GM12878 (cell line): ENCODE data around the gene THBS3. TPM values are rescaled to one million over a fixed set of nuclear protein-coding genes. Genes with fewer than 3 reads are reported as not detected.
"Not testable (repeated sequence)": the region's sequence is repeated elsewhere in the genome, so short reads cannot be mapped to it uniquely, and the experiment has no call there.

Experiments used
- ATAC-seq: fragments of 200-7000 bp; cut with Tn5 transposase; 3 replicates; pipeline ENCODE4 v1.9.1; 2020; ENCODE audit warnings: mild to moderate bottlenecking, moderate library complexity
- BruUV-seq: library from RNA; stranded (reverse); fragments of 400-500 nt; replicated peaks from 2 replicates; lab custom pipeline; 2021; lab: Mats Ljungman, UMichigan
- CTCF ChIA-PET: fragments of 300-600 bp; sonication (Branson Sonifier 250); formaldehyde crosslinking; extraction: SDS; loops from one replicate; lab custom pipeline; 2021; ENCODE audit warnings: inconsistent platforms; lab: Yijun Ruan, JAX
- POLR2A ChIA-PET: fragments of 350-600 bp; formaldehyde crosslinking; extraction: SDS; loops from one replicate; lab custom pipeline; 2021; ENCODE audit warnings: inconsistent platforms; lab: Charles Lee
- RAD21 ChIA-PET: fragments of 300-600 bp; sonication (Branson Sonifier 250); formaldehyde crosslinking; loops from one replicate; lab custom pipeline; 2023; ENCODE audit warnings: antibody characterized with exemption; ENCODE audit not compliant: unreplicated experiment; lab: Charles Lee
- SMC1A ChIA-PET: fragments of 300-600 bp; sonication (Branson Sonifier 250); formaldehyde crosslinking; loops from one replicate; lab custom pipeline; 2023; ENCODE audit not compliant: unreplicated experiment, uncharacterized antibody; lab: Charles Lee
- DNase-seq: peaks from one replicate; pipeline ENCODE4 v3.0.0-alpha.2; 2011; ENCODE audit warnings: low read depth, low spot score
- FAIRE-seq: peaks from 3 replicates; lab custom pipeline; 2011; peaks lifted over from hg19 to GRCh38; lab: Jason Lieb, UNC
- H2AFZ ChIP-seq: 2 replicates; pipeline ENCODE4 v1.6.0; 2011; ENCODE audit warnings: low read depth, low read length, control low read depth; ENCODE audit not compliant: control insufficient read depth
- H3K27ac ChIP-seq: 2 replicates; pipeline ENCODE4 v1.5.1; 2011; ENCODE audit warnings: control low read depth; ENCODE audit not compliant: control insufficient read depth, insufficient read depth
- H3K27me3 ChIP-seq, 2 experiments: replicated peaks in 1 of 2; 2 replicates each; pipeline versions ENCODE4 v1.6.0 to v1.6.1; 2011; ENCODE audit warnings: low read length in 1 of 2; ENCODE audit not compliant: control insufficient read depth in 2 of 2, insufficient read depth in 2 of 2
- H3K36me3 ChIP-seq, 2 experiments: 2 replicates each; pipeline ENCODE4 v1.5.1; 2011; ENCODE audit warnings: low read length in 1 of 2; ENCODE audit not compliant: control insufficient read depth in 2 of 2, insufficient read depth in 2 of 2
- H3K4me1 ChIP-seq: 2 replicates; pipeline ENCODE4 v1.6.1; 2011; ENCODE audit warnings: mild to moderate bottlenecking, low read length, moderate library complexity, mixed read lengths; ENCODE audit not compliant: control insufficient read depth, insufficient read depth
- H3K4me2 ChIP-seq: 2 replicates; pipeline ENCODE4 v1.6.0; 2011; ENCODE audit warnings: control low read depth; ENCODE audit not compliant: control insufficient read depth, insufficient read depth
- H3K4me3 ChIP-seq: fragments of 200-600 bp; sonication (generic); 2 replicates; pipeline ENCODE4 v1.5.1; 2016
- H3K79me2 ChIP-seq: 2 replicates; pipeline ENCODE4 v1.6.0; 2011; ENCODE audit warnings: low read length; ENCODE audit not compliant: control insufficient read depth, insufficient read depth
- H3K9ac ChIP-seq: 2 replicates; pipeline ENCODE4 v1.8.0; 2011; ENCODE audit warnings: low read length, control low read depth, mixed read lengths; ENCODE audit not compliant: control insufficient read depth, insufficient read depth
- H3K9me3 ChIP-seq: replicated peaks from 3 replicates; pipeline ENCODE4 v1.5.1; 2011; ENCODE audit warnings: mild to moderate bottlenecking, low read length; ENCODE audit not compliant: control insufficient read depth, insufficient read depth
- H4K20me1 ChIP-seq: 2 replicates; pipeline ENCODE4 v1.6.0; 2011; ENCODE audit not compliant: control insufficient read depth, insufficient read depth
- CREB1 ChIP-seq: IDR thresholded peaks from 2 replicates; pipeline ENCODE4 v1.6.1; 2012; ENCODE audit warnings: low read depth, mild to moderate bottlenecking, inconsistent platforms
- HDGF ChIP-seq: fragments of 450-650 bp; IDR thresholded peaks from 2 replicates; pipeline ENCODE4 v1.6.1; 2016; ENCODE audit warnings: antibody characterized with exemption
- MTA2 ChIP-seq: fragments of 450-650 bp; IDR thresholded peaks from 2 replicates; pipeline ENCODE4 v1.6.1; 2016; ENCODE audit warnings: low read depth, mild to moderate bottlenecking, moderate library complexity
- NFIC ChIP-seq: IDR thresholded peaks from 2 replicates; pipeline ENCODE4 v1.6.1; 2012; ENCODE audit warnings: low read depth, mild to moderate bottlenecking, inconsistent platforms, low read length, moderate library complexity
- PML ChIP-seq: IDR thresholded peaks from 2 replicates; pipeline ENCODE4 v1.6.1; 2012; ENCODE audit warnings: low read length, inconsistent platforms
- SPI1 ChIP-seq: IDR thresholded peaks from 2 replicates; pipeline ENCODE4 v1.6.1; 2011; ENCODE audit warnings: low read depth, mild to moderate bottlenecking, low read length, moderate library complexity, borderline replicate concordance; ENCODE audit not compliant: insufficient read depth
- TCF7 ChIP-seq: IDR thresholded peaks from 2 replicates; pipeline ENCODE4 v1.6.1; 2014; ENCODE audit warnings: antibody characterized with exemption, borderline replicate concordance
- WGBS: methylation state at CpG from one replicate; pipeline ENCODE4 v1.1.6; 2016; ENCODE audit warnings: low lambda C conversion rate; ENCODE audit not compliant: insufficient replicate concordance, insufficient coverage; ENCODE audit errors: missing lambda C conversion rate; 5-methylcytosine and 5-hydroxymethylcytosine counted together
- in situ Hi-C: fragments of 300-500 bp; cut with MboI; formaldehyde crosslinking; loops from 9 replicates; pipeline ENCODE4 v1.14.3; 2018; ENCODE audit warnings: mixed read lengths
- intact Hi-C: fragments of 100-400 bp; cut with micrococcal nuclease; formaldehyde crosslinking; loops from one replicate; pipeline ENCODE4 v1.14.2; 2022; ENCODE audit not compliant: unreplicated experiment
- polyA plus RNA-seq, 11 experiments: library from polyadenylated mRNA; depleted of rRNA in 4 of 11; unstranded in 6 of 11; stranded (reverse) in 5 of 11; fragments of >200 nt; fragmentation: Nextera tagmentation in 4 of 11; fragmentation: Illumina TruSeq in 1 of 11; extraction: Ambion mirVana in 4 of 11; extraction: Trizol in 1 of 11; gene quantifications; 1 replicate in 1 of 11; 2 replicates in 10 of 11; pipeline versions ENCODE4 v1.2.1 to v1.2.3, GENCODE V29; 2011 to 2016; ENCODE audit warnings: inconsistent platforms in 2 of 11, missing spikeins in 2 of 11, low read depth in 1 of 11
- total RNA-seq, 4 experiments: library from RNA; depleted of rRNA in 3 of 4; stranded (reverse); fragments of >200 nt in 3 of 4; fragmentation: Illumina TruSeq in 1 of 4; extraction: Trizol in 1 of 4; gene quantifications; 2 replicates each; pipeline versions ENCODE4 v1.2.1 to v1.2.3, GENCODE V29; 2013 to 2021
- TF ChIP-seq, protein P1 (sequence below): fragments of 450-650 bp; IDR thresholded peaks from 2 replicates; pipeline ENCODE4 v1.6.1; 2017; ENCODE audit warnings: low read depth, mild to moderate bottlenecking, moderate library complexity

The THBS3 gene
- total and polyA plus RNA-seq, 10 of the 15 experiments (the other 5 are each of a cell fraction or from before 2014, with no cell fraction given): 0.66 to 3.6 (median 2.0) TPM

DNA sequence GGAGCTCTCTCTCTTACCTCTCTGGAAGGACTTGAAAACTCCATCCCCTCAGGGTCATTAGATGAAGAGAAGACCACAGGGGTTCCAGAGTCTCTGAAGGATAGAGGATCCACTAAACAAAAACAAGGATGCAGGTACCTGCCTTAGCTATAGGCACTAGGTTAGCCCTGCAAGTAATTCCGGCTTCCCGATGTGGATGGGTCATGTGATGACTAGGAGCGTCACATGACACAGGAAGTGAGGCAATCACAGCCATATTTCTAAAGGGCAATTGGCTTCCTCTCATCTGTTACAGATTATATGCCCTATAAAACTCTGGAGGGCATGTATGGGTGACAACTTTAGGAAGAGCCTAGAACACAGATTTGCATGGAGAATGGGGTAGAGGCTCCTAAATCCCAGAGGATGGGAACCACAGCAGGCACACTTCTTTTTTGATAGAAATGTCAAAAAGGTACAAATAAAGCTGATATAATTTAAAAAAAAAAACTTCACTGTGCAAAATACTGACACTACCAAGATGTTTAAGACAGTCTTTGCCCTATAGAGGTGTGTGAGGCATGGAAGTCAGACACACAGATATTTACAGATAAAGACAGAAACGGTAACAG, 33.5 kb upstream of the THBS3 start (continued):
- TF ChIP-seq, protein P1, sequence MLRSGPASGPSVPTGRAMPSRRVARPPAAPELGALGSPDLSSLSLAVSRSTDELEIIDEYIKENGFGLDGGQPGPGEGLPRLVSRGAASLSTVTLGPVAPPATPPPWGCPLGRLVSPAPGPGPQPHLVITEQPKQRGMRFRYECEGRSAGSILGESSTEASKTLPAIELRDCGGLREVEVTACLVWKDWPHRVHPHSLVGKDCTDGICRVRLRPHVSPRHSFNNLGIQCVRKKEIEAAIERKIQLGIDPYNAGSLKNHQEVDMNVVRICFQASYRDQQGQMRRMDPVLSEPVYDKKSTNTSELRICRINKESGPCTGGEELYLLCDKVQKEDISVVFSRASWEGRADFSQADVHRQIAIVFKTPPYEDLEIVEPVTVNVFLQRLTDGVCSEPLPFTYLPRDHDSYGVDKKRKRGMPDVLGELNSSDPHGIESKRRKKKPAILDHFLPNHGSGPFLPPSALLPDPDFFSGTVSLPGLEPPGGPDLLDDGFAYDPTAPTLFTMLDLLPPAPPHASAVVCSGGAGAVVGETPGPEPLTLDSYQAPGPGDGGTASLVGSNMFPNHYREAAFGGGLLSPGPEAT: peak; percentile 88
- TF ChIP-seq CREB1: peak; percentile 69
- TF ChIP-seq NFIC: peak; percentile 71
- TF ChIP-seq SPI1: peak; percentile 29; the same call in 1 of the 2 replicates

DNA sequence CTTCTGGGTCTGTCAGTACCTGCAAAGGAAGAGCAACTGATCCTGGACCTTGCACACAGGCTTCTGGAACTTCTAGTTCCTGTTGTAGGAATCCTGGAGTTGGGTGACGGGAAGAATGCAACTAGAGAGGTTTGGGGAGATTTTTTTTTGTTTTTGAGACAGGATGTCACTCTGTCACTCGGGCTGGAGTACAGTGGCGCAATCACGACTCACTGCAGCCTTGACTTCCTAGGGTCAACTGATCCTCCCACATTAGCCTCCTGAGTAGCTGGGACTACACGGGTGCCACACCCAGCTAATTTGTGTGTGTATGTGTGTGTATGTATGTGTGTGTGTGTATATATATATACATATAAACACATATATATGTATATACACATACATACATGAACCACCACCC, 28.8 kb upstream of the THBS3 start:
- no peak overlapping the region for H3K4me2 ChIP-seq
- CTCF ChIA-PET: interaction anchor here (0.6 to 0.9 kb wide), 2 partner anchors 10 to 13 kb away, joined by 3 read pairs; no protein-coding TSS in a partner anchor
- intact Hi-C loops: no loop called here

DNA sequence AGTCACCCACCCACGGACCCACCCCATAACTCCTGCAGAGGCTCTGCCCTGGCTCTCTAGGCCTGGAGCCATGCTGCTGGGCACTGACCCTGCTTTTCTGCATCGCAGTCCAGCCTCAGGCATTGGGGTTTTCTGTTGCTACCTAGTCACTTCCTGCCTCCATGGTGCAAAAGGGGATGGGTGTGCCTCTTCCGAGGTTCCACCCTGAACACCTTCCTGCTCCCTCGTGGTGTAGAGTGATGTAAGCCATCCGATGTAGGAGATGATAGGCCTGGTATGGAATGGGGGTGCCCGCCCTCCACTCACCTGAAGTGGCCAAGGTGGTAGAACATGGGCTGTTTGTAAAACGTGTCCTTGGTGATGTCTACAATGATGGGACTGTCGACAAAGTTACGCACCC, 27.7 kb upstream of the THBS3 start:
- WGBS: 64% methylated on average over 5 of the region's 9 CpGs
- H3K27me3 ChIP-seq, H3K36me3 ChIP-seq, H3K9ac ChIP-seq, H3K4me2 ChIP-seq, DNase-seq, intact Hi-C loops, RAD21 ChIA-PET, POLR2A ChIA-PET, H4K20me1 ChIP-seq, BruUV-seq, H2AFZ ChIP-seq, H3K27ac ChIP-seq, H3K79me2 ChIP-seq, FAIRE-seq, ATAC-seq, H3K4me3 ChIP-seq, H3K4me1 ChIP-seq, H3K9me3 ChIP-seq, in situ Hi-C loops, SMC1A ChIA-PET: not testable (repeated sequence)
- CTCF ChIA-PET: interaction anchor here (0.9 kb wide), 1 partner anchor 14 kb away, joined by 3 read pairs; no protein-coding TSS in a partner anchor

More for the DNA sequence above, 28.8 kb upstream of the THBS3 start:
- no peak for FAIRE-seq
- peaks cover under 1% of the 10 kb centered on the region for H3K4me1 ChIP-seq
- 82% methylated on average over 5 of the region's 5 CpGs for WGBS
- DNase-seq: no peak
- no peak overlapping the region for H2AFZ ChIP-seq
- H4K20me1 ChIP-seq: no peaks in the 10 kb centered on the region
- ChIA-PET RAD21 (no interaction called here), SMC1A (interaction anchor here (1.3 kb wide), 1 partner anchor 9 kb away, joined by 3 read pairs; no protein-coding TSS in a partner anchor), POLR2A (no interaction called here)
- TF ChIP-seq TCF7: no peak
- TF ChIP-seq PML: no peak
- no peak for TF ChIP-seq MTA2
- no peak for TF ChIP-seq HDGF
- no peaks in the 10 kb centered on the region for H3K9me3 ChIP-seq
- in situ Hi-C loops: no loop called here
- H3K27ac ChIP-seq: no peak overlapping the region
- no peaks in the 10 kb centered on the region; the same call in none of the 2 replicates for H3K79me2 ChIP-seq
- no peak overlapping the region for H3K9ac ChIP-seq
- H3K27me3 ChIP-seq: no peaks in the 10 kb centered on the region
- no TSS peak for BruUV-seq
- H3K4me3 ChIP-seq: no peak overlapping the region
- ATAC-seq: no peak
- H3K36me3 ChIP-seq: no peaks in the 10 kb centered on the region; a peak in 2 of 4 replicates
